HTR-8/SVneo (cell line): Measurements from ENCODE around the gene FAM78A.
"Not testable (repeated sequence)": the region's sequence is repeated elsewhere in the genome, so short reads cannot be mapped to it uniquely, and the experiment has no call there.

Experiments used
- DNase-seq: peaks from one replicate; pipeline ENCODE4 v3.0.0; 2011; ENCODE audit warnings: low spot score, mixed read lengths; ENCODE audit not compliant: insufficient read length
- FAIRE-seq: peaks from 2 replicates; lab custom pipeline; 2011; peaks lifted over from hg19 to GRCh38; lab: Jason Lieb, UNC

The FAM78A gene

GRCh38 chr9:131270171-131271015 lies 5.9 kb downstream of the FAM78A start:
- no peak for DNase-seq

DNA sequence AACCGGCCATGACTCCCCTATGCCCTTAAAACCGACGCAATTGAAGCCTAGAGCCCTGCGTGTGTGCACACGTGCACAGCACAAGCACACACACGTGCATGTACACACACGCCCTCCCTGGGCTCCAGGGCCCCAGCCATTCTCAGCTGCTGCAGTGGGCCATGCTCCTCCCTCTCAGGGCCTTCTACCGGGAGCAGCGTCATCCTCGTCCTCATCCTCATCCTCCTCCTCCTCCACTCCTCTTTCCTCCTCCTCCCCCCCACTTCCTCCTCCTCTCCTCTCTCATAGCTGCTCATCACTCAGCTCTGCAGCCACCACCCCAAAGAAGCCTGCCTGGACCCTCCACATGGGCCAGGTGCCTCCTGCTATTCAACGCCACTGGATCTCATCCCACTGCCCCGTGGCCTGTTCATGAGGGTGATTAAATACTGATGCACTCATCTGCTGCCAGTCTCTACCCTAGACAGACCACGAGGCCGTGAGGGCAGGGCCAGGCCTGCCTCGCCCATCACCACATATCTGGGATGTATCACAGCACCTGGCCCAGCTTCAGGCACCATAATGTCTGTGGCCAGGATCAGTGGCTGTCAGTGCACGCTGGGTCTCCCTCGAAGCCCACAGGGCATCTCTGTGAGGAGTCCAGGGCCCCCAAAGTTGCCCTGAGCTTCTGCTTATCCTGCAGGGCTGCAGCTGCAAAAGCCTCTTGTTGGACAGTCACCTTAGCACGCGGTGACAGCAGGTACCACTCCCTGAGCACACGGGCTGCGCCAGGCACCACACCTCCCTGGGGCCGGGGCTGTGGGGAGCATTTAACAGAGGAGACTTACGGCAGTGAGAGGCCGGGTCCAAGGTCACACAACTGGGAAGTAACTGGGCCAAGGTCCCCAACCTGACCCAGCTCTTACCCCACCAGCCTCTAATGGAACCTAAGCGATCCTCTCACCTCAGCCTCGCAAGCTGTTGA lies 9.8 kb downstream of the FAM78A start:
- FAIRE-seq = no peak
- no peak for DNase-seq

More at GRCh38 chr9:131270171-131271015, 5.9 kb downstream of the FAM78A start:
- FAIRE-seq = no peak

DNA sequence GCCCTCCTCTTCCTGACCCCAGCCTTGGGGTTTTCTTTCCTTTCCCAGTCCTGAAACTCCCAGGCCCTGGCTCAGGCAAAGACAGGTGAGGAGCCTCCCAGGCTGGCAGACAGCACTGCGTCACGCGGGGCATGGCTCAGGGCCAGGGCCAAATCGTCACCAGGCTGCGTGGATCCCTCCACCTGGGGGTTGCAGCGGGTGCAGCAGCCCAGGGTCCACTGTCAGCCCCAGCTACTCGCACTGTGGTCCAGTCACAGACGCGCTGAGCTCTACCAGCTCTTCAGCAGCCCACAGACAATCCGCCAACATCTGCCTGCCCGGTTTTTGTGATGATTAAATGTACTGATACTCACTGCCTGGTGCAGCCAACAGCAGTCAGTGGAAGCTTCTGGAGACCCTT lies 12.1 kb downstream of the FAM78A start:
- FAIRE-seq (no peak), DNase-seq (no peak)

- DNase-seq (no peak), FAIRE-seq (no peak)
Observed at GRCh38 chr9:131263701-131264100, 12.6 kb downstream of the FAM78A start.

GRCh38 chr9:131263033-131263343 lies 13.3 kb downstream of the FAM78A start:
- DNase-seq, FAIRE-seq: not testable (repeated sequence)

DNA sequence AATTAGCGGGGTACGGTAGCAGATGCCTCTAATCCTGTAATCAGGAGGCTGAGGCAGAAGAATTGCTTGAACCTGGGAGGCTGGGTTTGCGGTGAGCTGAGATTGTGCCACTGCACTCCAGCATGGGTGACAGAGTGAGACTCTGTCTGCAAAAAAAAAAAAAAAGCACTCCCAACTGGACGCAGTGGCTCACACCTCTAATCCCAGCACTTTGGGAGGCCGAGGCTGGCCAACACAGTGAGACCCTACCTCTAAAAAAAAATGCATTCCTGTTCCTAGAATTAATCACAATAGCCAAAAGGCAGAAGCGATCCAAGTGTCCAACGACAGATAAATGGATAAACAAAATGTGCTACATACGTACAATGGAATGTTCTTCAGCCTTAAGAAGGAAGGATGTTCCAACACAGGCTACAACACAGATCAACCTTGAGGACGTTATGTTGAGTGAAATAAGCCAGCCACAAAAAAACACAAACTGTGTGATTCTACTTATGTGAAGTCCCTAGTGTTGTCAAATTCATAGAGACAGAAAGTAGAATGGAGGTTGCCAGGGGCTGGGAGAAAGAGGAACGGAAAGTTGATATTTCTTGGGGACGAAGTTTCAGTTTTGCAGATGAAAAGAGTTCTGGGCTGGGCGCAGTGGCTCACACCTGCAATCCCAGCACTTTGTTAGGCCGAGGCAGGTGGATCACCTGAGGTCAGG lies 13.8 kb downstream of the FAM78A start:
- DNase-seq (no peak), FAIRE-seq (no peak)

- DNase-seq (no peak), FAIRE-seq (no peak)
Observed at GRCh38 chr9:131260751-131261452, 15.4 kb downstream of the FAM78A start.

DNA sequence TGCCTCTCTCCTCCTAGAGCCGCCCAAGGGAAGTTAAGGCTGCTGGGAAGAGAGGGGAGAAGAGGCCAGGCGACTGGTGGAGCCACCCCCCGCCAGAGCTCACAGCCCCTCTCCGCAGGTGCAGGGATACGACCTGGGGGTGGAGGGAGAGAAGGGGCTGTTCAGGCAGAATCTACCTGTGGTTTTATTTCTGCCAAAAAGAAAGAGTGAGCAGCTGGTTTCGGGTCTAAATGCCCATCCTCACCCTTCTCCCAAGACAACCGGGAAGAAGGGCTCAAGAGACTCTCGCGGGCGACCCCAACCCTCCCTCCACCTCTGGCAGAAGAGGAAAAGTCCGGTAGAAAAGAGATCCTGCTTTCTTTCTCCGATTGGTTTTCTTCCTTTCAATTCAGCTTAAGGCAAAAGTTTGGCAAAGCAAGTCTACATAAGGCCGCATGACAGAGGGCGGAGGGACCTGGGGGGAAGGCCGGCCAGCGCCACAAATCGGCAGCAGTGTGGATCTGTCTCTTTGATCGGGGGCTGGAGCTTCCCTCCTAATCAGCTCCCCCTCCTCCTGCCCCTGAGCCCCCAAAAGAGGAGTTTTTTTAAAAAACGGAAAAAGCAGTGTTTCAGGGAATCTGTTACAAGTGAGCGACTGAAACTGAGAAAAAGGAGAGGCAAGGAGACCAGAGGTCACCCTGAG lies 16.3 kb downstream of the FAM78A start:
- DNase-seq = no peak

DNA sequence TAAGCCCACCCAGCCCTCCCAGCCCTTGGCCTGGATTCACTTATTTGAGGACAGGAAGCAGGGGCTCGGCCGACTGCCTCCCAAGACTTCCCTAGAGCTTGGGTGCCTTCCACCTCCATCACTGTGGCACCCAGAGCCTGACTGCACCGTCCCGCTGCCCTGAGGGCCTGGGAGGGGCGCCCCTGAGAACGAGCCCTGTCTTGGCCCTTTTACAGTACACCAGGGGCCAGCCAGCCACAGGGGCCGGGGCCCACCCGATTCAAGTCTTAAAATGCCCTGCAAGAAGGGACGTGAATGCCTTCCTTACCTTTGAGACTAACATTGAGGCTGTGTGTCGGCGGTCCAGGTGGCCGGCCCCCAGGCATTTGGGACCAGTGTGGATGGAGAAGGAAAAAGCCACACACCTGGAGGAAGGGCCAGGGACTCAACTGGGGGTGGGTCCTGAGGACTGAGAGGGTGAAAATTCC lies 16.8 kb downstream of the FAM78A start:
- FAIRE-seq = no peak
- DNase-seq = no peak

More for the DNA sequence above, 16.3 kb downstream of the FAM78A start:
- FAIRE-seq = no peak

- FAIRE-seq = no peak
- no peak for DNase-seq
Observed at GRCh38 chr9:131258698-131259431, 17.4 kb downstream of the FAM78A start.

GRCh38 chr9:131258186-131258585 lies 18.1 kb downstream of the FAM78A start:
- DNase-seq = no peak
- no peak for FAIRE-seq

- no peak for FAIRE-seq
- no peak for DNase-seq
Observed at GRCh38 chr9:131257266-131258025, 18.9 kb downstream of the FAM78A start.

DNA sequence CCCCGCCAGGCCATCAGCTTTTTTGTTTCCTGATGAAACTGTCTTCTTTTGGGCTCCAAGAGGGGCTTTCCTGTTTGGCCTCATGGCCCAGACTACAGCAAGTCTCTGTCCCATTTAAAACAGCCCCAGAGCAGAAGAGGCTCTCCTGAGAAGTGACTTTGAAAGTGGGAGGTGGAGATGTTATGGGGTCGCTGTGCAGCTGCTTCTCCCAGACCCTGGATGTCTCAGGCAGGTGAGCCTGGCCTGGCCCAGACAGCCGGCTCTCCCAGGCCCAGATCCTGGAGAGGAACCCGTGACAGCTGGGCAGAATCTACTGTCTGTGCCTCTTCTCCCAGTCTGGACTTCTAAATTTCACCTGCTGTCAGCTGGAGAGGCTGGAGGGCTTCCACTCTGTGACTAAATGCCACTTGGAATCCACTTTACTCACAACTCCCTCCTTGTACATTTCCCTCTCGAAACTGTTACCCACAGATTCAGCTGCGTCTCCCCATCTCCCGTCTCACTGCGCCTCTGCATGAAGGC lies 20.6 kb downstream of the FAM78A start:
- DNase-seq = no peak
- no peak for FAIRE-seq

DNA sequence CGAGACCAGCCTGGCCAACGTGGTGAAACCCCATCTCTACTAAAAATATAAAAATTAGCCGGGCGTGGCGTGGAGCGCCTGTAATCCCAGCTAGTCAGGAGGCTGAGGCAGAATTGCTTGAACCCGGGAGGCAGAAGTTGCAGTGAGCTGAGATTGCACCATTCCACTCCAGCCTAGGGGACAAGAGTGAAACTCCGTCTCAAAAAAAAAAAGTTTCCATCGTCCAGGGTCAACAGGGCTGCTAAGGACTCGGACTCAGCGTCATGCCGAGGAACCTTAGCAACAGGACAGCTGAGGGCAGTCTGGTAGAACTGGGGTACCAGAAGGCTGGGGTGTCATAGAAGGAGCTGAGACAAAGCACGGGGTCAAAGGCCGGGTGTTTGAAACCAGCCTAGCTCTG lies 21.7 kb downstream of the FAM78A start:
- FAIRE-seq (no peak), DNase-seq (no peak)

- no peak for FAIRE-seq
- DNase-seq = no peak
Observed at GRCh38 chr9:131253891-131254491, 22.3 kb downstream of the FAM78A start.

- FAIRE-seq = no peak
- DNase-seq = no peak
Observed at GRCh38 chr9:131252120-131252519, 24.2 kb downstream of the FAM78A start.

DNA sequence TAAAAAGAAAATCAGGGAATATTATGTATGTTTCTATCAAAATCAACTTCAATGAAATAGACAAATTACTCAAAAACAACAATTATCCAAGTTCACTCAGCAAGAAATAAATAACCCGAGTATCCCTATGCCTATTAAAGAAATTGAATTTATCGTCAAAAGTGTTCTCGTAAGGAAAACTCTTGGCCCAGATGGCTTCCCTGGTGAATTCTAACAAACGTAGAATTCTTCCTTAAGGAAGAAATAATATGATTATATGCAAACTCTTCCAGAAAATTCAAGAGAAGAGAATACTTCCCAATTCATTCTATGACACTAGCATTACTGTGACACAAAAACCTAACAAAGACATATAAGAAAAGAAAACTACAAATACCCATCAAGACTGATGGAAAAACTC lies 29.7 kb downstream of the FAM78A start:
- no peak for FAIRE-seq
- no peak for DNase-seq
